GM19324 (cell line): ENCODE measurements around the gene THAP4.
"Not testable (repeated sequence)": the region's sequence is repeated elsewhere in the genome, so short reads cannot be mapped to it uniquely, and the experiment has no call there.

Experiments used
- ATAC-seq: cut with Tn5 transposase; IDR thresholded peaks from one replicate; pipeline ENCODE4 v1.9.1; 2021; ENCODE audit warnings: mild to moderate bottlenecking, moderate library complexity; ENCODE audit not compliant: unreplicated experiment, low FRiP score

The THAP4 gene

DNA sequence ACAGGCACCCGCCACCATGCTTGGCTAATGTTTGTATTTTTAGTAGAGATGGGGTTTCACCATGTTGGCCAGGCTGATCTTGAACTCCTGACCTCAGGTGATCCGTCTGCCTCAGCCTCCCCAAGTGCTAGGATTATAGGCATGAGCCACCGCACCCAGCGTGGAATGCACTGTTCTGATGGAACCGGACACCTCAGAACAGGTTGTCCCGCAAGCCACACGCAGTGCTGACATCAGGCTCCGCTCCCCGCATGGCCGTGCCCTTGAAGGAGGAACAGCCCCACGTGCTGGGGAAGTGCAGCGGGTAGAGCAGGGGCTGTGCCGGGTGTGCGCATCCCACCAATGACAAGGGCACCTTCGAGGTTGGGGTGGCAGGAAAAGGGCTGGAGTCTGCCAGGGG, 69.7 kb downstream of the THAP4 start:
- not testable (repeated sequence) for ATAC-seq

DNA sequence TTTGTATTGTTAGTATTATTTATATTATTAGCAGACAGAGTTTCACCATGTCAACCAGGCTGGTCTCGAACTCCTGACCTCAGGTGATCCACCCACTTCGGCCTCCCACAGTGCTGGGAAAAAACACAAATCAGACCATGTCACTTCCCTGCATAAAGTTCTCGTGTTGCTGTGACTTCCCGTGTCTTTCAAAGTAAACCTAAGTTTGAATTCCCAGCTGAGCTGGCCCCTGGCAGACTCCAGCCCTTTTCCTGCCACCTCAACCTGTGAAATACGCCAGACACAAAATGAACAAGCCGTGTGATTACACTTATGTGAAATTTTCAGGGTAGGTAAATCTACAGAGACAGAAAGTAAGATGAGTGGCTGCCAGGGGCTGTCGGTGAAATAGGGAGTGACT, 70.5 kb downstream of the THAP4 start:
- ATAC-seq = no peak

DNA sequence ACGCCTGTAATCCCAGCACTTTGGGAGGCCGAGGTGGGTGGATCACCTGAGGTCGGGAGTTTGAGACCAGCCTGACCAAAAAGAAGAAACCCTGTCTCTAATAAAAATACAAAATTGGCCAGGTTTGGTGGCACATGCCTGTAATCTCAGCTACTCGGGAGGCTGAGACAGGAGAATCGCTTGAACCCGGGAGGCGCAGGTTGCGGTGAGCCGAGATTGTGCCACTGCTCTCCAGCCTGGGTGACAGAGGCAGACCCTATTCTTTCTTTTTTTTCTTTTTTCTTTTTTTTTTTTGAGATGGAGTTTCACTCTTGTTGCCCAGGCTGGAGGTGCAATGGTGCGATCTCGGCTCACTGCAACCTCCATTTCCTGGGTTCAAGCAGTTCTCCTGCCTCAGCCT, 70.9 kb downstream of the THAP4 start:
- ATAC-seq = not testable (repeated sequence)

DNA sequence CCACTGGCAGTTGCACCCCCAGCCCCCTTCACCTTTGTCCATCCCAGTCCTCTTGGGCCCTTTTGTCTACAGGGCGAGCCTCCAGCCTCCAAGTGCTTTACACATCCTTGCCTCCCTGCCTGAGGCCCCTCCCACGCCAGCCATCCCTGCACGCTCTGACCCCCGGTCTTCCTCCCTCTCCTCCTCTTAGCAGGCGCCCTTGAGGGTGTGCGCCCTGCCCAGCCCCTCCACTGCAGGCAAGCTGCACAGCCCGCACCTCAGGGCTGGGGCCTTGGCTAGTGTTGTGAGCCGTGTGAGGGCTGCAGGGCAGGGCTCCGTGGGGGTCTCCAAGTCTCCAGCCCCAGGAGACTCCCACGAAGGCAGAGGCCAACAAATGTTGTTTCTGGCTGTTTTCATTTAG, 71.5 kb downstream of the THAP4 start:
- no peak for ATAC-seq

DNA sequence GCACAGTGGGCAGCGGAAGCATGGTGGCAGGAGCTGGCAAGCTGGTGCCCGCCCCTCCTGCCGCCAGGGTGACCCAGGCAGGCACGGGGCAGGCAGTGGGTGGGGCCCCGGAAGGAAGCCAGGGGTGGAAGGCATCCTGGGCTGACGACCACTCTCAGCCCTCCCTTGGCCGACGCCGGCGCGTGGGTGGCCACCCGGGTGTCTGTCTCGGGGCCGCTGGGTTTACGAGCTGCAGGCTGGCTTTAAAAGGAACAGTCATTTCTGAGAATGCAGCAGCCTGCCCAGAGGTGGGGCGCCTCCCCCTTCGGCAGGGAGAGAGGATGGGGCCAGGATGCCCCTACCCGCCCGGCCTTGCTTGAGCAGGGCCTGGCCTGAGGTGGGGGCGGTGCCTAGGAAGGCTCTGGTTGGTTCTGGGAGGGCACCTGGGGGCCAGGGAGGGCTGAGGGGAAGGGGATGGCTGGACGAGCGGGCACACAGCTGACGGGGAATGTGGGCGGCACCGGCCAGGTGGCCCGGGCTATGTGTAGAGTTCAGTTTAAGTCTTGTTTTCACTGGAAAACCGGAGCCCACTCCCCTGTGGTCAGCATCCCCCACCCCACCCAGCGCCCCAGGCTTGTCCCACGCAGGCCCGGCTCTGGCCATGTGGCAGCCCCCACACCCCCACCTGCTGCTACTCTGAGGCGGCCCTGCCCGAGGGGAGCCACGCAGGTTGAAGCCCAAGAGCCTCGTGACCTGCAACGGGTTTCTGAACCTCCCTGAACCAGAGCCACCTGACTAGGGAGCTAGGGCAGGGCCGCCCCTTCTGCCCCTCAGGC, 72.2 kb downstream of the THAP4 start:
- ATAC-seq = no peak

DNA sequence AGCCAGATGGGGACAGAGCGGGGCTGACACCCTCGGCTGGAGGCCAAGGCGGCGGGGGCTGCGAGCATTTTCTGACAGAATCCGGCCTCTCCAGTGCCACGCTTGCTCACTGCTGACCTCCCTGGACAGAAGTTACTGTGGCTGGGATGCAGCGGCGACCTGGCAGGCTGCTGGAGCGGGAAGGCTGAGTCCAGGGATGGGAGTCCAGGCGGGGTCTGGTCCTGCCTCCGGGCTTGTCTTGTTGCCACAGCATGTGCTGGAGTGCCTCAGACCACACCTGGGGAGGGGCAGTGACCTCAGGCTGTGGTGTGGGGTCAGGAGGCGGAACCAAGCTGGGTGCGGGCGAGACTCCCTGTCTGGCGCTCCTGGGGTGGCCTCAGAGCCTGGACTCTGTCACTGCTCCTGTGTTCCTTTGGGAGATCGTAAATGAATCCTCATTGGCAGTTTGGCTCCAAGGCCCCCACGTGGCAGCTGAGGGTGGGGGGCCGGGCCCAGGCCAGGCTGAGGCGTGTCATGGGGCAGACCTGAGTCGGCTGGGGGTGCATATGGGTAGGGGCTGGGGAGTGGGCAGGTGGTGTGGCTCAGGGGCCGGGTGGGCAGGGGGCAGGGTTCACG, 72.9 kb downstream of the THAP4 start:
- no peak for ATAC-seq

DNA sequence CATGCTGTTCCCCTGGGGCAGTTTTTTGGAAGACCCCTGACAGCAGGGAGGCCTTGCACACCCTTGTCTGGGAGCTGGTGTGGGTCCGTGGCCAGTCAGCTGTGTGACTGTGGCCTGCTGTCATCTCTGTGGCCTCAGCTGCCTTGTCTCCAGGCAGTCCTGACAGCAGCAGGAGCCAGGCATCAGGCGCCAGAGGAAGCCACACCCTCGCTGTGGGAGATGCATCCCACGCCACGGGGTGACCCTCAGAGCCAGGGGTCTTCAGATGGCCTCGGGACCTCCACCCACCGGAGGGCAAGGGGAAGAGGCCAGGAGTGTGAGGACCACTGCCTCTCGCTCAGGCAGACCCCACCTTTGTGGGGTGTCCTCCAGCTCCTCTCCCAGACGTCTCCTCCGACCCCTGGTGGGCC, 73.4 kb downstream of the THAP4 start:
- no peak for ATAC-seq

DNA sequence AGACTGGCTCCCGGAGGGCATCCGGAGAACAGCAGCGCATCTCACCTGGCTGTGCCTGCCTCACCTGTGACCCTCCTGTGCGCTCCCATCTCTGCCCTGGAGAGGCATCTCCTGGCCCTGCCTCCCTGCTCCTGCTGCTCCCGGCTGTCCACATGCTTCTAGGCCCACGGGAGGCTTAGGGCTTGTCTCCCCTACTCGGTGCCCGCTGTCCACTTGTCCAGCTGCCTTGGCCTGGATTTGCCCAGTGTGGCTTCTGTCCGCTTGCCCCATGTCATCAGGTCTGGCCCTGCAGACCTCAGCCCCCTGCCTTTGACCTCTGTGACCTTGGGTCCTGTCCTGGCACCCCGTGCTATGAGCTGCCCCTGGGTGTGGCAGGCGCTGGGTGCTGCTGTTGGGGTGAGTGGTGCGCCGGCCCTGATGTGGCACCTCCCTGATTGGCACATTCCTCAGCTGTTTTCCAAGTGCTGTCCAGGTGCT, 73.9 kb downstream of the THAP4 start:
- ATAC-seq = no peak

DNA sequence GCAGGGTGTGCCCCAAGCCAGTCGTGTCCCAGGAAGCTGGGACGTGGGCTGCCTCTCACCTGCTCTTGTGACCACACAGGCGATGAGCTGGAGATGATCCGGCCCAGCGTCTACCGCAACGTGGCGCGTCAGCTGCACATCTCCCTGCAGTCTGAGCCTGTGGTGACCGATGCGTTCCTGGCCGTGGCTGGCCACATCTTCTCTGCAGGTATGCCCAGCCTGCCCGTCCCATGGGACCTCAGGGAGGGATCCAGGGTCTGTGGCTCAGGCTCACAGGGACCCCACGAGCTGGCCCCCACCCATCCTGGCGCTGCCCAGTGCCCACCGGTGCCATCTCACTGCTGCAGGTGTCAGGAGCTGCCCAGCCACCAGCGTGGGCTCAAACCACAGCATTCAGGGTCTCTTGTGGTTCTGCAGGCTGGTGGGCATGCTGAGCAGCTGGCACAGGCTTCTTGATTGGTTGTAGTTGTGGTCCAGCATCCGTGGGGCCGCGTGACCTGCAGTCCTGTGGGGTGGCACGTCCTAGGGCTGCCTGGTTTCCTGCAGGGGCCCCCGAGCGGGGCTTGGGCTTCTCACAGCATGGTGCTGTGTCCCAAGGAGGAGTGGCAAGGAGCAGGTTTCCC, 74.6 kb downstream of the THAP4 start:
- no peak for ATAC-seq

DNA sequence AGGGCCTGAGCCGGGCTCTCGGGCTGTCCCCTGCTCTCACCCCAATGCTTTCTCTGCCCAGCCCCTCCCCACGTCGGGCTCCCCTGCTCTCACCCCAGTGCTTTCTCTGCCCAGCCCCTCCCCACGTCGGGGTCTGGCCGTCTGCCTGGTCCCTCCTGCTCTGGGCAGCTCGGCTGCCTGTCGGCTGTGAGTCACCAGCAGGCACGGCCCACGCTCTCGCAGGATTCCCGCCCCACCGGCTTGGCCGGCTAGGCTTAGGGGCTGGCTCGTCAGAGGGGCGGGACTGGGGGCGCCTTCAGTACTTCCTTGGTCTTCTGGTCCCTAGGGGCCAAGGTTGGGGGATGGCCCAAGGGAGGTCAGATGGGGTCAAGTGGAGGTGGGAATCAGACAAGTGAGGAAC, 75.1 kb downstream of the THAP4 start:
- ATAC-seq = no peak

DNA sequence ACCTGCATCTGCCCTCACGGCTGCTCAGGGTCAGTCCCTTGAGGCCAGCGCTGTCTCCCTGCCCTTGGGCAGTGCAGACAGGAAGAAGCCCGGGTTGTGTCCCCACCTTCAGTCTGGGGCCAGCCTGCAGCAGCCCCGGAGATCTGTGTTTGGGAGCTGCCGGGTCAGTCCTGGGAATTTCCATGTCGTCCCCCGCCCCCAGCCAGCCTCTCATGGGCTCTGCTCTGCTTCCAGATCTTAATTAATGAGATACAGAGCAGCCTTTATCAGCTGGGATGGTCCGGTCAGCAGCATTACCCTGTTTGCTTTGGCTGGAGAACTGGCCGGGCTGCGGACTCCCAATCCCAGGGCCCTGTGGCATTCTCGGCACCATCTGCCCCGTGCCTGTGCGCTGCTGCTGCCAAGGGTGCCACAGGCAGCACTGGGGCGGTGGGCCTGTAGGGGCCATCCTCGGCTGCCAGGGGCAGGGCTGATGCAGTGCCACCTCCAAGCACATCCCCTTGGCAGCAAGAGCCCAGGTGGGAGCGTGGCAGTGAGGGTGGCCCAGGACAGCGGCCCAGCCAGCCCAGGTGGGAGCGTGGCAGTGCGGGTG, 76.0 kb downstream of the THAP4 start:
- ATAC-seq = no peak

DNA sequence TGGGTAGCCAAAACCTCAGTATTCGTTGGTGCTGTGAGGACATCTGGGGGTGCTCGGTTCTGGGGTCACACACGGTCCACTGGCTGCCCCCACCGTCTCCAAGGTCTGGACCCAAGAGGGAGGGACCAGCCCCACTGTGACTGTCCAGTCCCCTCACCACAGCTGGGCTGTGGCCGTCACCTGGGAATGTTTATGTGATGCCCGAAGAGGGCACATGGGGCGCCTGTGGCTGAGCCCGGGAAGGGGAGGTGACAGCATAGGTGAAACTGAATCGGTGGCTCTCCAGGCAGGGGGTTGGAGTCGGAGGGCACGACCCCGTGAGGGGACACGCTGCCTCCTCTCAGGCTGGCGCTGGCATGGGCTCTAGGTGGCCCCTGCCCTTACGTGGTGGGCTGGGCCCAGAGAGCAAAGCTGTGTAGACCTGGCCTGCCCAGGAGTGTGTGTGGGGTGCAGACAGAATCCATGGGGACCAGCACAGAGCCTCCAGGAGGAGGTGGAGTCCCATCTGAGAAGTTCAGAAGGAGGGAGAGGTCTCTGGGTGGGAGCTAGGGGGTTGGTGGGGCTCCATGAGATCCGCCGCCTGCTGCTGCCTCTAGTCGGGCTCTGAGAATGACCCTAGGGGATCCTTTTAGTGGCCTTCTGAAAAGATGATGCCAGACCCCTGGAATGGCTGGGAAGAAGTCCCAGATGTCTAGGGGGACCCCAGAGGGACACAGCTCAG, 76.6 kb downstream of the THAP4 start:
- no peak for ATAC-seq

DNA sequence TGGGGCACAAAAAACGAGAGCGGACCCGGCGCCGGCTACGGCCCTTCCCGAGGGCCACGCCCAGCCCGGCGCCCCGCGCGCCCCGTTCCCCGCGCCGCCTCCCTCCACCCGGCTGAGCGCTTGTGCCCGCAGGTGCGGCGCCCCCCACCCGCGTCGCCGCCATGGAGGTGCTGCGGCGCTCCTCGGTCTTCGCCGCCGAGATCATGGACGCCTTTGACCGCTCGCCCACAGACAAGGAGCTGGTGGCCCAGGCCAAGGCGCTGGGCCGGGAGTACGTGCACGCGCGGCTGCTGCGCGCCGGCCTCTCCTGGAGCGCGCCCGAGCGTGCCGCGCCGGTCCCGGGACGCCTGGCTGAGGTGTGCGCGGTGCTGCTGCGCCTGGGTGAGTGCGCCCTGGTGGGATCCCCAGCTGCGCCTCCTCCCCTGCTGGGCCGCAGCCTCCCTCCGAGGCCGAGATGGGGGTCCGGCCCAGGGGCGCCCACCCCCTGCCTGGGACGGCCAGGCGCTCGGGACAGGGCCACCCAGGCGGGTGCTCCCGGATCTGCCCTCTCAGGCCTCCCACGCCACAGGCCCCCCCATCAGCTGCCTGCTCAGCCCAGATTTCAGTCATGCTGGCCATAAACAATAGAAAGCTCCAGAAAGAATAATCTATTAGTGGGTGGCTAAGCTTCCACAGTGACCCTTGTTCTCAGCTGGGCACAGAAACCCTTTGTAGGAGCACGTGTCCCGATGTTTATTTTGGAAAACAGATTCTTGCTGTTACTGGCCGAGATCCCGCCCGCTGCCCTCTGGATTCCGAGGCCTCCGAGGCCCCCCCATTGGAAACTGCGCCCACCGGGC, 77.4 kb downstream of the THAP4 start:
- no peak for ATAC-seq

DNA sequence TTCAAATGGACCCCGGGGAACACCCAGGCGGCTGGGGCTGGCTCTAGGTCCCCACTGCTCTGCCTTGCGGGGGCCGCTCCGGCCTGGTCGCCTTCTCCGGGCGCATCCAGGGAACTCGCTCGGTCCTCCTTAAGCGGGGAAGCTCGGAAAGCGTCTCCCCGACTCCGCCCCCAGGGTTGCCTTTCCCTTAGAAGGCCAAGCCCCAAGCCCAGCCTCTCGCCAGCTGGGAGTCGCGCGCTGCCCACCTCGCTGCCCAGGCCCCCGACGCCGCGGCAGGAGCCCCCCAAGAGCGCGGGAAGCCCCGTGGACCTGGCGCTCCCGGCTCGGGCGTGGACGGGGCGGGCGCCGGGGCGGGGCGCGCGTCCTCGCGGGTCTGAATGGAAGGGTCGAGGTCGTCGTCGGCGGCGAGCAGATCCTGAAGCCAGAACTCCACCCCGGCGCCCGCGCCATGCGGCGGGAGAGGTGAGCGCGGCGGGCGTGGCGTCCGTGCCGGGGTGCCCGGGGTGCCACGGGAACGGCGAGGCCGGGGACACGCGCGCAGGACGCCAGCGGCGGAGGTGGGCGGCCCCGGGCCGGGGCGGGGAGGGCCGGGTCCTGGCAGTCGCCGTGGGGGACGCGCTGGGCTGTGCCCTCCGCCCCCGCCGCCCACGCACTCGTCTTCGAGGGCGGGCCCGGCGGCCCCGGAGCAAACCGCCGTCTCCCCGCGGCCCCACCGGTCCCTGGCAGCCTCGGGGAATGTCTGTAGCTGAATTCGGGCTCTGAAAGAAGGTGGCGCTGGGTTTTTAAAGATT, 78.2 kb downstream of the THAP4 start, which contains the start of gene BOK:
Gene BOK (plus strand): TSS at position 214 of the 791 bp plus-strand sequence. CDS start 739 bp downstream, outside the sequence.
- ATAC-seq = no peak

DNA sequence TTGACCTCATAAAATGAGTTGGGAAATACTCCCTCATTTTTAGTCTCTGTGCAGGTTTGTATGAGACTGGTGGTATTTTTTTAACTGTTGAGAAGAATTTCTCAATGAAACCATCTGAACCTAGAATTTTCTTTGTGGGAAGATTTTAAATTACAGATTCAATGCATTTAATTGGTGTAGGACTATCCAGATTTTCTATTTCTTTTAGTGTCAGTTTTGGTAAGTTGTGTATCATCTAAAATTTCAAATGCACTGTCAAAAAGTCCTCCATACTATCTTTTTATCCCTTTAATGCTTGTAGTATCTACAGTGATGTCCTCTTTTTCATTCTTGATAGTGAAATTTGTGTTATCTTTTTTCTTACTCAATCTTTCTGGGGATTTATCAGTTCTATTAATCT, 80.2 kb downstream of the THAP4 start:
- no peak for ATAC-seq

DNA sequence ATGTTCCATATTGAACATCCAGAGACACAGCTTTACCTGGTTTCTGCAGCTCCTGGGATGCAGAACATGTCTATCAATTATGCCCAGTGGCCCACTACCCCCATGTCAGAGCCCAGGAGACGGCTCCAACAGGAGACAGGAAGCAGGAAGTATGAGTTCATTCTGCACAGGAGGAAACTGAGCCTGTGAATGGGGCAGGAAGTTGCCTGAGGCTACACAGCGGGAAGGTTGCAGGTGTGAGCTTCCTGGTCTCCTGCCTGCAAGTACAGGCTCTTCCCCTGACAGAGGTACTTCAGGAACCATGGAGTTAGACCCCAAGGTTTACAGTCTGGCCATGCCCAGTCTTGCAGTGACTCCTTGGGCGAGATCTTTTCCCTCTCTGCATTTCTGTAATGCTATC, 81.2 kb downstream of the THAP4 start:
- no peak for ATAC-seq

DNA sequence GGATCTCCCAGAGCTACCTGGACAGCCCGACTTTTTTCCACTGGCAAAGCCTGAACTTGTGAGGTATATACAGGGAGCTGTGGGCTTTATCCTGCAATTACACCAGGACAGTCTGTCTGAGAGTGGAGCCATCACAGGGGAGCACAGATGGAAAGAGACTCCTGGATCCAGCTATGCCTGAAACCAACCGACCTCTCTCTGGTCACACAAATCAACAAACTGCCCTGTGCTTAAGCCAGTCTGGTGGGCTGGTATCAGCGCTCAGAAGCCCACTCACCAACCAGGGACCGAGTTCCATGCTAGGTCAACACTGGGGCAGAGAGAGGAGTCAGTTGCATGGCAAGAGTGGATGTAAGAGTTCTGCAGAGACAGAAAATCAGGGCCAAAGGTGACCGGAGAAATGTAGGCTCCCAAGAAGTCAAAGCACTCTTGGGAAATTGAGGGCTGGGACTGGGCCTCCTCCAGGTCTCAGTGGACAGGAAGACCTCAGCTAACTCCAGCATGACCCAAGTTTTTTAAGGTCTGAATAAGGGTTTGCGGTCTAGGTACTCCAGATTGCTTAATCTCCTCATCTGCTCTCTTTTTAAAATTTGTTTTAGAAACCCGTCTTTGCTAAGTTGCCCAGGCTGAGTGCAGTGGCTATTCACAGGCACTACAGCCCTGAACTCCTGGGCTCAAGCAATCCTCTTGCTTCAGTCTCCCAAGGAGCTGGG, 82.2 kb downstream of the THAP4 start:
- no peak for ATAC-seq

DNA sequence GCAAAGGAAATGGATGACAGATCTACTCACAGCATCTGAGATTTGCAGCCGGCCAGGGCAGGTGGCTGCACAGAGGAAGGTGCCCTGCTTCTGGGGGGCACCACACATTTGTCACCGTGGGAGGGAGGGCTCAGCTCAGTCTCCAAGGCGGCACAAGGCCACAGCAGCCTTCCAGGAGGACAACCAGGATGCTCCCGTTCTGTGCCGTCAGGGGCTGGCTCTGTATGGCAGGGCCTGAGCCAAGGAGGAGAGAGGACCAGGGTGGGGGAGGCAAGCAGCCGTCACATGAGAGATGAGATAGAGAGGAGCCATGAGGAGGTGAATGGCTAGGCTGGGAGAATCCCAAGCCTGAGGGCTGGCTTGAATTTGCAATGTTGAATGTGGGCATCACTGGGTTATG, 83.0 kb downstream of the THAP4 start:
- ATAC-seq = no peak
